SU-DHL-6 (cell line): ENCODE measurements around the gene SURF6.

Source experiments
- CTCF ChIP-seq: fragments of 200-600 bp; sonication (generic); IDR thresholded peaks from one replicate; pipeline ENCODE4 v1.5.1; 2017; ENCODE audit warnings: antibody characterized with exemption, mild to moderate bottlenecking, low read length, moderate library complexity; ENCODE audit not compliant: insufficient read depth, poor library complexity, severe bottlenecking
- EZH2phosphoT487 ChIP-seq: fragments of 200-600 bp; sonication (generic), shearing (Covaris generic); conservative IDR thresholded peaks from 2 replicates; pipeline ENCODE4 v1.6.1; 2018; ENCODE audit warnings: mild to moderate bottlenecking, antibody characterized with exemption, low read length, moderate library complexity, mixed read lengths

- no peak for TF ChIP-seq CTCF
- TF ChIP-seq EZH2phosphoT487, result no peak
Measured at GRCh38 chr9:133334161-133334560, 1.8 kb downstream of the SURF6 start.
